Activated CD8-positive, alpha-beta T cell treated with anti-CD3 and anti-CD28 coated beads for 36 hours (primary cell): ENCODE results near the gene SUN1. TPM values are rescaled to one million over a fixed set of nuclear protein-coding genes. Genes with fewer than 3 reads are reported as not detected.

ENCODE experiments used
- ATAC-seq: fragments of 200-7000 bp; cut with Tn5 transposase; one replicate; pipeline ENCODE4 v1.10.0; 2021; ENCODE audit warnings: mild to moderate bottlenecking, moderate library complexity
- CTCF ChIA-PET: fragments of 350-600 bp; sonication (Branson Sonifier 250); formaldehyde crosslinking; loops from one replicate; lab custom pipeline; 2021; ENCODE audit warnings: antibody characterized with exemption; lab: Charles Lee
- POLR2A ChIA-PET: fragments of 350-600 bp; sonication (Branson Sonifier 250); formaldehyde crosslinking; loops from one replicate; lab custom pipeline; 2021; ENCODE audit warnings: antibody characterized with exemption; lab: Charles Lee
- DNase-seq: peaks from one replicate; pipeline ENCODE4 v3.0.0-alpha.2; 2020
- H3K27ac Mint-ChIP-seq: one replicate; pipeline ENCODE4 v1.8.0; 2021; ENCODE audit warnings: mild to moderate bottlenecking, mixed read lengths
- H3K27me3 Mint-ChIP-seq: one replicate; pipeline ENCODE4 v1.8.0; 2021; ENCODE audit warnings: mixed read lengths
- H3K36me3 Mint-ChIP-seq: one replicate; pipeline ENCODE4 v1.8.0; 2021; ENCODE audit warnings: low read depth, mixed read lengths
- H3K4me1 Mint-ChIP-seq: one replicate; pipeline ENCODE4 v1.8.0; 2021; ENCODE audit warnings: low read depth, mixed read lengths
- H3K4me3 Mint-ChIP-seq: one replicate; pipeline ENCODE4 v1.8.0; 2021; ENCODE audit warnings: mild to moderate bottlenecking, moderate library complexity, mixed read lengths
- H3K9me3 Mint-ChIP-seq: one replicate; pipeline ENCODE4 v1.8.0; 2021; ENCODE audit warnings: mixed read lengths
- CTCF ChIP-seq: fragments of 200-600 bp; IDR thresholded peaks from one replicate; pipeline ENCODE4 v1.8.0; 2022; ENCODE audit warnings: antibody characterized with exemption, mild to moderate bottlenecking
- intact Hi-C: fragments of 100-400 bp; cut with micrococcal nuclease; formaldehyde crosslinking; loops from one replicate; pipeline ENCODE4 v1.10.0; 2022
- total RNA-seq, 2 experiments: library from RNA; stranded (reverse); gene quantifications; one replicate each; pipeline ENCODE4 v1.2.3, GENCODE V29; 2021

Gene SUN1
- total RNA-seq, 2 experiments from 2014 or later, result 71.3 to 71.6 TPM

GRCh38 chr7:879706-880105 lies 47.4 kb downstream of the SUN1 start:
- POLR2A ChIA-PET, result interaction anchor here (1.5 kb wide), 1 partner anchor 14 kb away, joined by 5 read pairs; no protein-coding TSS in a partner anchor
- Mint-ChIP-seq H3K36me3 (peaks cover 8% of the 10 kb centered on the region), H3K27me3 (no peaks in the 10 kb centered on the region), H3K4me3 (no peak overlapping the region), H3K4me1 (peaks cover 37% of the 10 kb centered on the region), H3K27ac (no peak overlapping the region), H3K9me3 (no peaks in the 10 kb centered on the region)
- intact Hi-C loops, result no loop called here
- ATAC-seq (no peak), DNase-seq (no peak)
- TF ChIP-seq CTCF, result no peak
- CTCF ChIA-PET, result interaction anchor here (0.8 kb wide), 1 partner anchor 11 kb away, joined by 4 read pairs; no protein-coding TSS in a partner anchor

GRCh38 chr7:880450-880849 lies 48.2 kb downstream of the SUN1 start:
- intact Hi-C loops, result no loop called here
- ChIA-PET POLR2A (interaction anchor here (1.5 kb wide), 1 partner anchor 14 kb away, joined by 5 read pairs; no protein-coding TSS in a partner anchor), CTCF (interaction anchor here (0.8 to 1.3 kb wide), 2 partner anchors 11 to 186 kb away, joined by 3 to 4 read pairs; no protein-coding TSS in a partner anchor)
- Mint-ChIP-seq H3K4me1 (peaks cover 38% of the 10 kb centered on the region), H3K27me3 (no peaks in the 10 kb centered on the region), H3K4me3 (no peak overlapping the region), H3K36me3 (peaks cover 8% of the 10 kb centered on the region), H3K27ac (no peak overlapping the region), H3K9me3 (no peaks in the 10 kb centered on the region)
- ATAC-seq (no peak), DNase-seq (no peak)
- no peak for TF ChIP-seq CTCF

- Mint-ChIP-seq H3K27ac (no peak overlapping the region), H3K36me3 (peaks cover 8% of the 10 kb centered on the region), H3K9me3 (no peaks in the 10 kb centered on the region), H3K4me3 (no peak overlapping the region), H3K27me3 (no peaks in the 10 kb centered on the region), H3K4me1 (peaks cover 40% of the 10 kb centered on the region)
- CTCF ChIA-PET, result interaction anchor here (1.0 to 1.3 kb wide), 2 partner anchors 8 to 184 kb away, joined by 3 to 4 read pairs; no protein-coding TSS in a partner anchor
- intact Hi-C loops, result no loop called here
- POLR2A ChIA-PET, result no interaction called here
- ATAC-seq (no peak), DNase-seq (no peak)
- TF ChIP-seq CTCF, result no peak
Measured at GRCh38 chr7:881441-882234, 49.4 kb downstream of the SUN1 start.

GRCh38 chr7:882336-883035 lies 50.2 kb downstream of the SUN1 start:
- POLR2A ChIA-PET, result no interaction called here
- peaks cover 8% of the 10 kb centered on the region for H3K36me3 Mint-ChIP-seq
- H3K4me3 Mint-ChIP-seq, result no peak overlapping the region
- H3K27me3 Mint-ChIP-seq, result no peaks in the 10 kb centered on the region
- ATAC-seq (no peak), DNase-seq (no peak)
- no peaks in the 10 kb centered on the region for H3K9me3 Mint-ChIP-seq
- H3K4me1 Mint-ChIP-seq, result peaks cover 40% of the 10 kb centered on the region
- intact Hi-C loops, result no loop called here
- CTCF ChIA-PET, result interaction anchor here (1.4 kb wide), 1 partner anchor 26 kb away, joined by 3 read pairs; no protein-coding TSS in a partner anchor
- H3K27ac Mint-ChIP-seq, result no peak overlapping the region
- no peak for TF ChIP-seq CTCF
